Right lobe of liver (tissue), 4 donors: ENCODE data around the gene SLC9A6.

Experiments
- CTCF ChIP-seq, 4 donors: fragments of 200-600 bp in 3 of 4; fragments of 450-650 bp in 1 of 4; IDR thresholded peaks; one replicate each; pipeline versions ENCODE4 v1.5.1 to v1.8.0; 2016 to 2022; ENCODE audit warnings: antibody characterized with exemption in 4 of 4, mild to moderate bottlenecking in 2 of 4
- POLR2A ChIP-seq: fragments of 450-650 bp; IDR thresholded peaks from one replicate; pipeline ENCODE4 v1.6.1; 2017; ENCODE audit warnings: antibody characterized with exemption, mild to moderate bottlenecking
- donor health status: DM: no; HTN: no; CAD: no.
- donor health status: DM: no; HTN: no; CAD: no.
- donor health status: DM: no; HTN: yes; CAD: no.

- no peak for TF ChIP-seq CTCF (IDR thresholded peaks at IDR 0.05)
- TF ChIP-seq POLR2A = no peak
Measured at GRCh38 chrX:135974279-135974856, 10.9 kb upstream of the SLC9A6 start.
